GM12878 (cell line): ENCODE data around the gene CTNNA3. TPM values are rescaled to one million over a fixed set of nuclear protein-coding genes. Genes with fewer than 3 reads are reported as not detected.

Experiments
- ATAC-seq: fragments of 200-7000 bp; cut with Tn5 transposase; 3 replicates; pipeline ENCODE4 v1.9.1; 2020; ENCODE audit warnings: mild to moderate bottlenecking, moderate library complexity
- BruUV-seq: library from RNA; stranded (reverse); fragments of 400-500 nt; replicated peaks from 2 replicates; lab custom pipeline; 2021; lab: Mats Ljungman, UMichigan
- CTCF ChIA-PET: fragments of 300-600 bp; sonication (Branson Sonifier 250); formaldehyde crosslinking; extraction: SDS; loops from one replicate; lab custom pipeline; 2021; ENCODE audit warnings: inconsistent platforms; lab: Yijun Ruan, JAX
- POLR2A ChIA-PET: fragments of 350-600 bp; formaldehyde crosslinking; extraction: SDS; loops from one replicate; lab custom pipeline; 2021; ENCODE audit warnings: inconsistent platforms; lab: Charles Lee
- RAD21 ChIA-PET: fragments of 300-600 bp; sonication (Branson Sonifier 250); formaldehyde crosslinking; loops from one replicate; lab custom pipeline; 2023; ENCODE audit warnings: antibody characterized with exemption; ENCODE audit not compliant: unreplicated experiment; lab: Charles Lee
- SMC1A ChIA-PET: fragments of 300-600 bp; sonication (Branson Sonifier 250); formaldehyde crosslinking; loops from one replicate; lab custom pipeline; 2023; ENCODE audit not compliant: unreplicated experiment, uncharacterized antibody; lab: Charles Lee
- DNase-seq: peaks from one replicate; pipeline ENCODE4 v3.0.0-alpha.2; 2011; ENCODE audit warnings: low read depth, low spot score
- FAIRE-seq: peaks from 3 replicates; lab custom pipeline; 2011; peaks lifted over from hg19 to GRCh38; lab: Jason Lieb, UNC
- H2AFZ ChIP-seq: 2 replicates; pipeline ENCODE4 v1.6.0; 2011; ENCODE audit warnings: low read depth, low read length, control low read depth; ENCODE audit not compliant: control insufficient read depth
- H3K27ac ChIP-seq: 2 replicates; pipeline ENCODE4 v1.5.1; 2011; ENCODE audit warnings: control low read depth; ENCODE audit not compliant: control insufficient read depth, insufficient read depth
- H3K27me3 ChIP-seq, 2 experiments: replicated peaks in 1 of 2; 2 replicates each; pipeline versions ENCODE4 v1.6.0 to v1.6.1; 2011; ENCODE audit warnings: low read length in 1 of 2; ENCODE audit not compliant: control insufficient read depth in 2 of 2, insufficient read depth in 2 of 2
- H3K36me3 ChIP-seq, 2 experiments: 2 replicates each; pipeline ENCODE4 v1.5.1; 2011; ENCODE audit warnings: low read length in 1 of 2; ENCODE audit not compliant: control insufficient read depth in 2 of 2, insufficient read depth in 2 of 2
- H3K4me1 ChIP-seq: 2 replicates; pipeline ENCODE4 v1.6.1; 2011; ENCODE audit warnings: mild to moderate bottlenecking, low read length, moderate library complexity, mixed read lengths; ENCODE audit not compliant: control insufficient read depth, insufficient read depth
- H3K4me2 ChIP-seq: 2 replicates; pipeline ENCODE4 v1.6.0; 2011; ENCODE audit warnings: control low read depth; ENCODE audit not compliant: control insufficient read depth, insufficient read depth
- H3K4me3 ChIP-seq: fragments of 200-600 bp; sonication (generic); 2 replicates; pipeline ENCODE4 v1.5.1; 2016
- H3K79me2 ChIP-seq: 2 replicates; pipeline ENCODE4 v1.6.0; 2011; ENCODE audit warnings: low read length; ENCODE audit not compliant: control insufficient read depth, insufficient read depth
- H3K9ac ChIP-seq: 2 replicates; pipeline ENCODE4 v1.8.0; 2011; ENCODE audit warnings: low read length, control low read depth, mixed read lengths; ENCODE audit not compliant: control insufficient read depth, insufficient read depth
- H3K9me3 ChIP-seq: replicated peaks from 3 replicates; pipeline ENCODE4 v1.5.1; 2011; ENCODE audit warnings: mild to moderate bottlenecking, low read length; ENCODE audit not compliant: control insufficient read depth, insufficient read depth
- H4K20me1 ChIP-seq: 2 replicates; pipeline ENCODE4 v1.6.0; 2011; ENCODE audit not compliant: control insufficient read depth, insufficient read depth
- BCL11A ChIP-seq: IDR thresholded peaks from 2 replicates; pipeline ENCODE4 v1.6.1; 2011; ENCODE audit warnings: low read depth, low read length
- BCL3 ChIP-seq: IDR thresholded peaks from 2 replicates; pipeline ENCODE4 v1.6.1; 2011; ENCODE audit warnings: borderline replicate concordance, low read depth, mild to moderate bottlenecking, moderate library complexity, low read length; ENCODE audit not compliant: insufficient read depth, poor library complexity, severe bottlenecking
- ESRRA ChIP-seq: IDR thresholded peaks from 2 replicates; pipeline ENCODE4 v1.6.1; 2012; ENCODE audit warnings: mild to moderate bottlenecking, low read length, improper control_type of control experiment
- JUND ChIP-seq: IDR thresholded peaks from 2 replicates; pipeline ENCODE4 v1.6.1; 2012; ENCODE audit warnings: low read depth, mild to moderate bottlenecking, low read length, improper control_type of control experiment, moderate library complexity
- MEF2B ChIP-seq: fragments of 450-650 bp; IDR thresholded peaks from 2 replicates; pipeline ENCODE4 v1.6.1; 2018; ENCODE audit warnings: mild to moderate bottlenecking, moderate library complexity; ENCODE audit not compliant: partially characterized antibody, poor library complexity, severe bottlenecking
- MYB ChIP-seq: fragments of 150-350 bp; IDR thresholded peaks from 2 replicates; pipeline ENCODE4 v1.6.1; 2014; ENCODE audit warnings: mild to moderate bottlenecking, low read depth, low read length, borderline replicate concordance
- NFXL1 ChIP-seq: fragments of 450-650 bp; IDR thresholded peaks from 2 replicates; pipeline ENCODE4 v1.6.1; 2017; ENCODE audit warnings: antibody characterized with exemption, mild to moderate bottlenecking, borderline replicate concordance
- PAX5 ChIP-seq: IDR thresholded peaks from 2 replicates; pipeline ENCODE4 v1.6.1; 2011; ENCODE audit warnings: low read depth, low read length, borderline replicate concordance
- STAT1 ChIP-seq: fragments of 450-650 bp; conservative IDR thresholded peaks from 2 replicates; pipeline ENCODE4 v1.6.1; 2014; ENCODE audit warnings: antibody characterized with exemption, mild to moderate bottlenecking
- SUZ12 ChIP-seq: fragments of 200-600 bp; sonication (generic); IDR thresholded peaks from one replicate; pipeline ENCODE4 v1.6.1; 2018; ENCODE audit warnings: antibody characterized with exemption, mild to moderate bottlenecking; ENCODE audit not compliant: unreplicated experiment
- ZNF24 ChIP-seq: fragments of 450-650 bp; IDR thresholded peaks from 2 replicates; pipeline ENCODE4 v1.6.1; 2017; ENCODE audit warnings: antibody characterized with exemption, mild to moderate bottlenecking
- ZZZ3 ChIP-seq: IDR thresholded peaks from 2 replicates; pipeline ENCODE4 v1.6.1; 2011; ENCODE audit warnings: low read depth; ENCODE audit not compliant: control insufficient read depth, insufficient read length
- in situ Hi-C: fragments of 300-500 bp; cut with MboI; formaldehyde crosslinking; loops from 9 replicates; pipeline ENCODE4 v1.14.3; 2018; ENCODE audit warnings: mixed read lengths
- intact Hi-C: fragments of 100-400 bp; cut with micrococcal nuclease; formaldehyde crosslinking; loops from one replicate; pipeline ENCODE4 v1.14.2; 2022; ENCODE audit not compliant: unreplicated experiment
- polyA plus RNA-seq, 11 experiments: library from polyadenylated mRNA; depleted of rRNA in 4 of 11; unstranded in 6 of 11; stranded (reverse) in 5 of 11; fragments of >200 nt; fragmentation: Nextera tagmentation in 4 of 11; fragmentation: Illumina TruSeq in 1 of 11; extraction: Ambion mirVana in 4 of 11; extraction: Trizol in 1 of 11; gene quantifications; 1 replicate in 1 of 11; 2 replicates in 10 of 11; pipeline versions ENCODE4 v1.2.1 to v1.2.3, GENCODE V29; 2011 to 2016; ENCODE audit warnings: inconsistent platforms in 2 of 11, missing spikeins in 2 of 11, low read depth in 1 of 11
- total RNA-seq, 4 experiments: library from RNA; depleted of rRNA in 3 of 4; stranded (reverse); fragments of >200 nt in 3 of 4; fragmentation: Illumina TruSeq in 1 of 4; extraction: Trizol in 1 of 4; gene quantifications; 2 replicates each; pipeline versions ENCODE4 v1.2.1 to v1.2.3, GENCODE V29; 2013 to 2021
- TF ChIP-seq, protein P1 (sequence below): fragments of 450-650 bp; IDR thresholded peaks from 2 replicates; pipeline ENCODE4 v1.6.1; 2017; ENCODE audit warnings: borderline replicate concordance
- TF ChIP-seq, protein P2 (sequence below): fragments of 450-650 bp; formaldehyde crosslinking; IDR thresholded peaks from 2 replicates; pipeline ENCODE4 v1.5.0; 2022; ENCODE audit warnings: mild to moderate bottlenecking, missing genetic modification characterization

The CTNNA3 gene
- total and polyA plus RNA-seq, 10 of the 15 experiments (the other 5 are each of a cell fraction or from before 2014, with no cell fraction given) = under 0.01 to 4.5 (median 0.22) TPM; not detected in 2

- DNase-seq (no peak), FAIRE-seq (no peak), ATAC-seq (no peak)
- POLR2A ChIA-PET = no interaction called here
- Histone ChIP-seq H3K4me1 (no peaks in the 10 kb centered on the region), H3K79me2 (no peaks in the 10 kb centered on the region), H3K27me3 (no peaks in the 10 kb centered on the region), H4K20me1 (no peaks in the 10 kb centered on the region), H3K36me3 (no peaks in the 10 kb centered on the region), H3K9me3 (no peaks in the 10 kb centered on the region), H3K9ac (no peak overlapping the region), H3K4me2 (no peak overlapping the region), H2AFZ (no peak overlapping the region), H3K27ac (no peak overlapping the region), H3K4me3 (no peak overlapping the region)
- in situ Hi-C loops (no loop called here), intact Hi-C loops (loop anchor here (10.0 kb wide), 1 partner anchor 53 kb away; no protein-coding TSS in a partner anchor)
- TF ChIP-seq ESRRA (no peak), NFXL1 (no peak), ZZZ3 (no peak), MEF2B (no peak), ZNF24 (no peak), BCL11A (no peak), STAT1 (no peak), SUZ12 (no peak), MYB (no peak), JUND (no peak), BCL3 (no peak), PAX5 (no peak)
- TF ChIP-seq, protein P1, sequence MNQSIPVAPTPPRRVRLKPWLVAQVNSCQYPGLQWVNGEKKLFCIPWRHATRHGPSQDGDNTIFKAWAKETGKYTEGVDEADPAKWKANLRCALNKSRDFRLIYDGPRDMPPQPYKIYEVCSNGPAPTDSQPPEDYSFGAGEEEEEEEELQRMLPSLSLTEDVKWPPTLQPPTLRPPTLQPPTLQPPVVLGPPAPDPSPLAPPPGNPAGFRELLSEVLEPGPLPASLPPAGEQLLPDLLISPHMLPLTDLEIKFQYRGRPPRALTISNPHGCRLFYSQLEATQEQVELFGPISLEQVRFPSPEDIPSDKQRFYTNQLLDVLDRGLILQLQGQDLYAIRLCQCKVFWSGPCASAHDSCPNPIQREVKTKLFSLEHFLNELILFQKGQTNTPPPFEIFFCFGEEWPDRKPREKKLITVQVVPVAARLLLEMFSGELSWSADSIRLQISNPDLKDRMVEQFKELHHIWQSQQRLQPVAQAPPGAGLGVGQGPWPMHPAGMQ = no peak
- TF ChIP-seq, protein P2, sequence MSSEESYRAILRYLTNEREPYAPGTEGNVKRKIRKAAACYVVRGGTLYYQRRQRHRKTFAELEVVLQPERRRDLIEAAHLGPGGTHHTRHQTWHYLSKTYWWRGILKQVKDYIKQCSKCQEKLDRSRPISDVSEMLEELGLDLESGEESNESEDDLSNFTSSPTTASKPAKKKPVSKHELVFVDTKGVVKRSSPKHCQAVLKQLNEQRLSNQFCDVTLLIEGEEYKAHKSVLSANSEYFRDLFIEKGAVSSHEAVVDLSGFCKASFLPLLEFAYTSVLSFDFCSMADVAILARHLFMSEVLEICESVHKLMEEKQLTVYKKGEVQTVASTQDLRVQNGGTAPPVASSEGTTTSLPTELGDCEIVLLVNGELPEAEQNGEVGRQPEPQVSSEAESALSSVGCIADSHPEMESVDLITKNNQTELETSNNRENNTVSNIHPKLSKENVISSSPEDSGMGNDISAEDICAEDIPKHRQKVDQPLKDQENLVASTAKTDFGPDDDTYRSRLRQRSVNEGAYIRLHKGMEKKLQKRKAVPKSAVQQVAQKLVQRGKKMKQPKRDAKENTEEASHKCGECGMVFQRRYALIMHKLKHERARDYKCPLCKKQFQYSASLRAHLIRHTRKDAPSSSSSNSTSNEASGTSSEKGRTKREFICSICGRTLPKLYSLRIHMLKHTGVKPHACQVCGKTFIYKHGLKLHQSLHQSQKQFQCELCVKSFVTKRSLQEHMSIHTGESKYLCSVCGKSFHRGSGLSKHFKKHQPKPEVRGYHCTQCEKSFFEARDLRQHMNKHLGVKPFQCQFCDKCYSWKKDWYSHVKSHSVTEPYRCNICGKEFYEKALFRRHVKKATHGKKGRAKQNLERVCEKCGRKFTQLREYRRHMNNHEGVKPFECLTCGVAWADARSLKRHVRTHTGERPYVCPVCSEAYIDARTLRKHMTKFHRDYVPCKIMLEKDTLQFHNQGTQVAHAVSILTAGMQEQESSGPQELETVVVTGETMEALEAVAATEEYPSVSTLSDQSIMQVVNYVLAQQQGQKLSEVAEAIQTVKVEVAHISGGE (CRISPR knock-in tag) = no peak
- SMC1A ChIA-PET = interaction anchor here (2.7 kb wide), 1 partner anchor 22 kb away, joined by 8 read pairs; no protein-coding TSS in a partner anchor
- no TSS peak for BruUV-seq
- RAD21 ChIA-PET = no interaction called here
- CTCF ChIA-PET = no interaction called here
Measured at GRCh38 chr10:67541411-67541810, 154.6 kb downstream of the CTNNA3 start.
